OCI-LY7 (cell line): ENCODE measurements around the gene UTS2B.

Source experiments
- EZH2phosphoT487 ChIP-seq: fragments of 200-600 bp; sonication (generic); IDR thresholded peaks from 2 replicates; pipeline ENCODE4 v1.6.1; 2018; ENCODE audit warnings: low read depth, borderline replicate concordance, mild to moderate bottlenecking, mixed run types, antibody characterized with exemption, low read length, moderate library complexity, mixed read lengths
- TF ChIP-seq, protein P1 (sequence below): fragments of 200-600 bp; sonication (generic); conservative IDR thresholded peaks from 2 replicates; pipeline ENCODE4 v1.5.1; 2014; ENCODE audit warnings: mild to moderate bottlenecking, antibody characterized with exemption, low read length, moderate library complexity, mixed read lengths

- TF ChIP-seq, protein P1, sequence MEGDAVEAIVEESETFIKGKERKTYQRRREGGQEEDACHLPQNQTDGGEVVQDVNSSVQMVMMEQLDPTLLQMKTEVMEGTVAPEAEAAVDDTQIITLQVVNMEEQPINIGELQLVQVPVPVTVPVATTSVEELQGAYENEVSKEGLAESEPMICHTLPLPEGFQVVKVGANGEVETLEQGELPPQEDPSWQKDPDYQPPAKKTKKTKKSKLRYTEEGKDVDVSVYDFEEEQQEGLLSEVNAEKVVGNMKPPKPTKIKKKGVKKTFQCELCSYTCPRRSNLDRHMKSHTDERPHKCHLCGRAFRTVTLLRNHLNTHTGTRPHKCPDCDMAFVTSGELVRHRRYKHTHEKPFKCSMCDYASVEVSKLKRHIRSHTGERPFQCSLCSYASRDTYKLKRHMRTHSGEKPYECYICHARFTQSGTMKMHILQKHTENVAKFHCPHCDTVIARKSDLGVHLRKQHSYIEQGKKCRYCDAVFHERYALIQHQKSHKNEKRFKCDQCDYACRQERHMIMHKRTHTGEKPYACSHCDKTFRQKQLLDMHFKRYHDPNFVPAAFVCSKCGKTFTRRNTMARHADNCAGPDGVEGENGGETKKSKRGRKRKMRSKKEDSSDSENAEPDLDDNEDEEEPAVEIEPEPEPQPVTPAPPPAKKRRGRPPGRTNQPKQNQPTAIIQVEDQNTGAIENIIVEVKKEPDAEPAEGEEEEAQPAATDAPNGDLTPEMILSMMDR, result no peak
- no peak for TF ChIP-seq EZH2phosphoT487
These were observed 48.0 kb upstream of the UTS2B start for GRCh38 chr3:191378142-191378812.
